GM21619 (cell line): Measurements from ENCODE around the gene TRMT2A.

Source experiments
- ATAC-seq: cut with Tn5 transposase; IDR thresholded peaks from one replicate; pipeline ENCODE4 v1.9.1; 2021; ENCODE audit not compliant: unreplicated experiment

The TRMT2A gene

GRCh38 chr22:20135806-20136602 lies 19.0 kb upstream of the TRMT2A start:
- ATAC-seq: no peak

- ATAC-seq: no peak
These were observed 18.2 kb upstream of the TRMT2A start for GRCh38 chr22:20135265-20135664.

- no peak for ATAC-seq
These were observed 17.0 kb upstream of the TRMT2A start for GRCh38 chr22:20133930-20134549.

DNA sequence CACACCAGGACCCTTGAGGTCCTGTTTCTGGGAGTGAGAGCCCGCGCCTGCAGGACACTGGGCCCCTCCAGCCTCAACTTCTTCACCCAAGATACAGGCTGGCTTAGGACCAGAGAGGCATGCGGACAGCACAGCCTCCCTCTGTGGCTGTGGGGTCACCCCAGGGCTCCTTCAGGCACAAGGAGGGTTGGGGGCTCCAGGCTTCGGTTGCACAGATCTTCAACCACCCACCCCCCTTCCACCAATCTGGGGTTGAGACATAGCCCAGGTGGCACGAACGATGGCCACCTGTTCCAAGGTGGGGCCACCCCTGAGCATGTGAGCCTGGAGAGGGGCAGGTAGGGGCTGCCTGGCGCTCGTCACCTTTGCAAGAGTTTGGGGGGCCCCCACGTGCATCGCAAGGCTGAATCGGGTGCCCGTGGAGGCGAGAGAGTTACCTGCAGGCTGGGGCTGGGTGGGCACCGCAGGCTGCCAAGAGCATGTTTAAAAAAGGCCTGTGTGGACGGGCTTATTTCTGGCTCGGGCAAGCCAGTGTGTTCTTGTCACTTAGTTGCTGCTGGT lies 15.7 kb upstream of the TRMT2A start:
- no peak for ATAC-seq

GRCh38 chr22:20131859-20132685 lies 15.0 kb upstream of the TRMT2A start:
- ATAC-seq: no peak

- no peak for ATAC-seq
These were observed 14.5 kb upstream of the TRMT2A start, which contains the start of gene ZDHHC8 for GRCh38 chr22:20131597-20131858. Gene ZDHHC8 (plus strand): TSS chr22:20131804. CDS start chr22:20131948, 144 bp downstream.

GRCh38 chr22:20130731-20131596 lies 13.9 kb upstream of the TRMT2A start:
- no peak for ATAC-seq

- no peak for ATAC-seq
These were observed 13.3 kb upstream of the TRMT2A start for GRCh38 chr22:20130319-20130718.

DNA sequence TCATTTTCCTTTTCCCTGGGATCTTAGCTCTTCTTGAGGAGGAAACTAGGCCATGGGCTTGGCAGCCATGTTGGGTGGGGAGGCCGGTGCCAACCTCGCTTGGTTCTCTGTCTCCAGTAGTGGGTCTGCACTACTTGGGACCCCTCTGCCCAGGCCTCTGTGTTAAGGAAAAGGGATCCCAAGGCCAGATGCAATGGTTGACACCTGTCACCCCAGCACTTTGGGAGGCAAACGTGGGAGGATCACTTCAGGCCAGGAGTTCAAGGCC lies 12.7 kb upstream of the TRMT2A start:
- ATAC-seq: no peak

- no peak for ATAC-seq
These were observed 12.1 kb upstream of the TRMT2A start for GRCh38 chr22:20128902-20129746.

GRCh38 chr22:20128619-20128901 lies 11.5 kb upstream of the TRMT2A start:
- no peak for ATAC-seq

GRCh38 chr22:20127869-20128618 lies 11.0 kb upstream of the TRMT2A start:
- ATAC-seq: no peak

DNA sequence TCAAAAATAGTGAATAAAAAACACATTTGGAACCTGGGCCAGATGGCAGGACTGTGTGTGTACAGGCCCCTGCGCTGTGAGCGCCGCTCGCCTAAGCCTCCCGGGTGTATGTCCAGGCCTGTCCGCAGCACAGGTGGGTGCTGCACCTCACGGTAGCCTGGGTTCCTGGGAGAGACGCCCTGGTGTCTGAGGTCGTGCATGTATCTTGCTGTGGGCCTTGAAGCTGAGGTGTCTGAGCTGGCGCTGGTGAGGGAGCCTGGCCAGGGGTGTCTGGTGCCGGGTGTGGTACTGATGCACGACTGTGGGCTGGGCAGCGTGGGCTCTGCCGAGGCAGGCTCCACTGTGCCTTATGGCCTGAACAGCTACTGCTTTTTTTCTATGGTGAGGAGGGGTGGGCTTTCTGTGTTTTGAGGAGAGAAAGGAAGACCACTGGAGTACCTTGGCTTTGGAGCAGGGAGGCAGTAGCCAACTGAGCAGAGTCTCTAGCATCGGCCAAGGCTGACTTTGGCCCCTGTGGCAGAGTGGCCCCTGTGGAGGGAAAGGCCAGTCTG lies 10.4 kb upstream of the TRMT2A start:
- ATAC-seq: no peak

DNA sequence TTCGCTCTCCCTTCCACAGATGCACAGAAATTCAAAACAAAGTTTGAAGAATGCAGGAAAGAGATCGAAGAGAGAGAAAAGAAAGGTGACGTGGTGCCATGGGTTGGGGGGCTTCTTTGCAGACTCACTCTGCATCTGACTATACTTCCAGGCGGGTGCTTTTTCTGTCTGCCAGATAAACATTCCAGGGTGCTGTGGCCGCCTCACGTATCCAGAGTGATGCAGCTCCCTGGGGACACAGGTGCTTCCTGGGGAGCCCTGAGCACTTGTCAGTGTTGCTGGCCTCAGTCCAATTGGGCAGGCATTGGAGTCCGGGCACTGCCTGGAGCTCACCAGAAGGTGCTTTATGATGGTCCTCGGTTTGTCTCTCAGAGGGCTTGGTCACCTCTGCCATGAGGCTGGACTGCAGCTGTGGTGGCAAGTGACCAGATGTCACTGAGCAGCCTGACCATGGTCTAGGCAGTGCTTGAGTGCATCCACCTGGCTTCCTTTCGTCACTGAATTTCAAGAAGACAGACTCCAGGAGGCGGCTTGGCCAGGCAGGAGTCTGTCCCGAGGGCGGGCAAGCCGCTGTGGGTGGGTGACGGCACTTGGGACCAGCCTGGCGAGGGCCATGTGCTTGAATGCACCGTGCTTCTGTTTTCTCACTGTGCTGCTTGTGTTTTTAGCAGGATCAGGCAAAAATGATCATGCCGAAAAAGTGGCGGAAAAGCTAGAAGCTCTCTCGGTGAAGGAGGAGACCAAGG lies 9.4 kb upstream of the TRMT2A start:
- ATAC-seq: no peak

- ATAC-seq: no peak
These were observed 8.5 kb upstream of the TRMT2A start for GRCh38 chr22:20125201-20126174.

DNA sequence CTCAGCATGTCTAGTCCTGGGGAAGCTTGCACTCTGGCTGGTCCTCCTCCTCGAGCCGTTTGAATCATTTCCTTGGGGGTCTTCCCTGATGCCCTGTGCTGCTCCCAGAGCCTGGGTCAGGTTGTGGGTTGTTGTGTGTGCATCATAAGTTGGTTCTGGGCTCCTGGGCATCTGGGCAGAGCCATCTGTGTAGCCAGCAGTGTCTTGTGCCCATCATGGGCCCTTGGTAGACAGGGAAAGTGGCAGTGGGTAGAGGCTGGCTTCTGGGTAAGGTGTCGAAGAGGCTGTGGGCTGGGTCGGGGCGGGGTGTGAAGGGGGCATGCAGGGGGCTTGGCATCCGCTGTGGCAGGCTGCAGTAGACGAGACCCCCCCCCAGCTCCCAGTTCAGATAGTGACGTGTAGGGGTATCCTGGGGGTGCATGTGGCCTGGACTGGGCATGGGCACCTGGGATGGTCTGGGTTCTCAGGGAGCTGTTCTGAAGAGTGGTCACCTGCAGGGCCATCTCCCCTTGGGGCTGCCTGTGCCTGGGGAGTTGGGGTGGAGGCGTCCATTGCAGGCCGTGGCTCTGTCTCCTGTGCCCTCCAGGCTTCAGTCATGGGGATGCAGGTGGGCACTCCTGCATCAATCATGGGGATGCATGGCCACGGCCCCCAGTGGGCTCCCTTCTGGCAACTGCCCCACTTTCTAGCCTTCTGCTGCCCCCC lies 7.2 kb upstream of the TRMT2A start:
- ATAC-seq: no peak
